ENCODE data around the gene SMPD3. TPM values are rescaled to one million over a fixed set of nuclear protein-coding genes. Genes with fewer than 3 reads are reported as not detected.

The SMPD3 gene
- total RNA-seq, 1 experiment from 2014 or later = 0.77 TPM

GRCh38 chr16:68345351-68345810 is 102.9 kb downstream of the SMPD3 start:
- DNase-seq (ENCODE audit: low read depth, low spot score) (no peak), ATAC-seq (no peak)
- Histone ChIP-seq H3K4me3 (ENCODE audit: low read depth in 2 of 2, low read length in 2 of 2) (no peak overlapping the region), H3K9me3 (ENCODE audit: control insufficient read depth, insufficient read depth, low read depth, low read length) (no peaks in the 10 kb centered on the region), H3K4me1 (ENCODE audit: control insufficient read depth, insufficient read depth, low read length) (no peaks in the 10 kb centered on the region), H3K27me3 (ENCODE audit: control insufficient read depth, insufficient read depth, low read length) (no peaks in the 10 kb centered on the region), H3K27ac (ENCODE audit: low read length) (no peak overlapping the region), H3K36me3 (ENCODE audit: control insufficient read depth, insufficient read depth, low read length) (peaks cover 2% of the 10 kb centered on the region)
- no TSS peak for BruUV-seq (replicated peaks)
- in situ Hi-C loops (cut with HindIII; ENCODE audit: low pct_unique_long_range_greater_than_20kb, low sequenced_read_pairs) = no loop called here
- intact Hi-C loops (cut with micrococcal nuclease; ENCODE audit: unreplicated experiment) = no loop called here
- TF ChIP-seq REST (IDR thresholded peaks at IDR 0.05; ENCODE audit: insufficient read depth in 1 of 2, low read depth in 2 of 2, low read length in 1 of 2) (no peak), SIN3A (IDR thresholded peaks at IDR 0.05; ENCODE audit: borderline replicate concordance, insufficient read depth, low read depth, low read length) (no peak), TCF7L2 (IDR thresholded peaks at IDR 0.05; ENCODE audit: low read depth, low read length) (no peak), POLR2AphosphoS5 (IDR thresholded peaks at IDR 0.05; ENCODE audit: low read depth, low read length) (no peak)
- TF ChIP-seq, protein P1, sequence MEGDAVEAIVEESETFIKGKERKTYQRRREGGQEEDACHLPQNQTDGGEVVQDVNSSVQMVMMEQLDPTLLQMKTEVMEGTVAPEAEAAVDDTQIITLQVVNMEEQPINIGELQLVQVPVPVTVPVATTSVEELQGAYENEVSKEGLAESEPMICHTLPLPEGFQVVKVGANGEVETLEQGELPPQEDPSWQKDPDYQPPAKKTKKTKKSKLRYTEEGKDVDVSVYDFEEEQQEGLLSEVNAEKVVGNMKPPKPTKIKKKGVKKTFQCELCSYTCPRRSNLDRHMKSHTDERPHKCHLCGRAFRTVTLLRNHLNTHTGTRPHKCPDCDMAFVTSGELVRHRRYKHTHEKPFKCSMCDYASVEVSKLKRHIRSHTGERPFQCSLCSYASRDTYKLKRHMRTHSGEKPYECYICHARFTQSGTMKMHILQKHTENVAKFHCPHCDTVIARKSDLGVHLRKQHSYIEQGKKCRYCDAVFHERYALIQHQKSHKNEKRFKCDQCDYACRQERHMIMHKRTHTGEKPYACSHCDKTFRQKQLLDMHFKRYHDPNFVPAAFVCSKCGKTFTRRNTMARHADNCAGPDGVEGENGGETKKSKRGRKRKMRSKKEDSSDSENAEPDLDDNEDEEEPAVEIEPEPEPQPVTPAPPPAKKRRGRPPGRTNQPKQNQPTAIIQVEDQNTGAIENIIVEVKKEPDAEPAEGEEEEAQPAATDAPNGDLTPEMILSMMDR (IDR thresholded peaks at IDR 0.05) = no peak
- ChIA-PET POLR2A (no interaction called here), CTCF (no interaction called here)

- ATAC-seq (no peak), DNase-seq (ENCODE audit: low read depth, low spot score) (no peak)
- ChIA-PET CTCF (no interaction called here), POLR2A (no interaction called here)
- no peak for TF ChIP-seq TCF7L2 (IDR thresholded peaks at IDR 0.05; ENCODE audit: low read depth, low read length)
- TF ChIP-seq, protein P1 (IDR thresholded peaks at IDR 0.05) = no peak
- no peak for TF ChIP-seq SIN3A (IDR thresholded peaks at IDR 0.05; ENCODE audit: borderline replicate concordance, insufficient read depth, low read depth, low read length)
- TF ChIP-seq REST (IDR thresholded peaks at IDR 0.05; ENCODE audit: insufficient read depth in 1 of 2, low read depth in 2 of 2, low read length in 1 of 2) = no peak
- no peak for TF ChIP-seq POLR2AphosphoS5 (IDR thresholded peaks at IDR 0.05; ENCODE audit: low read depth, low read length)
- no peaks in the 10 kb centered on the region for H3K9me3 ChIP-seq (ENCODE audit: control insufficient read depth, insufficient read depth, low read depth, low read length)
- no peak overlapping the region for H3K4me3 ChIP-seq (ENCODE audit: low read depth in 2 of 2, low read length in 2 of 2)
- BruUV-seq (replicated peaks) = no TSS peak
- H3K27me3 ChIP-seq (ENCODE audit: control insufficient read depth, insufficient read depth, low read length) = no peaks in the 10 kb centered on the region
- no peaks in the 10 kb centered on the region for H3K4me1 ChIP-seq (ENCODE audit: control insufficient read depth, insufficient read depth, low read length)
- H3K27ac ChIP-seq (ENCODE audit: low read length) = no peak overlapping the region
- in situ Hi-C loops (cut with HindIII; ENCODE audit: low pct_unique_long_range_greater_than_20kb, low sequenced_read_pairs) (no loop called here), intact Hi-C loops (cut with micrococcal nuclease; ENCODE audit: unreplicated experiment) (no loop called here)
- peaks cover 2% of the 10 kb centered on the region for H3K36me3 ChIP-seq (ENCODE audit: control insufficient read depth, insufficient read depth, low read length)
These were observed 104.1 kb downstream of the SMPD3 start for GRCh38 chr16:68344252-68344651.
